Prostate gland (tissue), 2 donors: Measurements from ENCODE around the gene STK39. TPM values are rescaled to one million over a fixed set of nuclear protein-coding genes. Genes with fewer than 3 reads are reported as not detected.
"Not testable (repeated sequence)": the region's sequence is repeated elsewhere in the genome, so short reads cannot be mapped to it uniquely, and the experiment has no call there.

ENCODE experiments used
- DNase-seq: peaks from one replicate; pipeline ENCODE4 v3.0.0-alpha.2; 2019; ENCODE audit warnings: low spot score
- H3K27ac ChIP-seq, 2 donors: fragments of 200-600 bp; sonication (generic); 2 replicates each; pipeline ENCODE4 v1.5.1; 2017 to 2019
- H3K27me3 ChIP-seq: fragments of 200-600 bp; sonication (generic); replicated peaks from 2 replicates; pipeline ENCODE4 v1.5.1; 2019; ENCODE audit not compliant: insufficient read depth
- H3K36me3 ChIP-seq, 2 donors: fragments of 200-600 bp; sonication (generic); 1 replicate in 1 of 2; 2 replicates in 1 of 2; pipeline versions ENCODE4 v1.5.1 to v1.8.1; 2017 to 2019
- H3K4me1 ChIP-seq: fragments of 200-600 bp; sonication (generic); replicated peaks from 2 replicates; pipeline ENCODE4 v1.5.1; 2019
- H3K4me3 ChIP-seq, 2 donors: fragments of 200-600 bp; sonication (generic); 2 replicates each; pipeline ENCODE4 v1.5.1; 2017 to 2019
- H3K9me3 ChIP-seq: fragments of 200-600 bp; sonication (generic); 2 replicates; pipeline ENCODE4 v1.5.1; 2017
- CTCF ChIP-seq, 4 experiments: fragments of 200-600 bp in 2 of 4; fragments of 450-650 bp in 2 of 4; sonication (generic) in 2 of 4; IDR thresholded peaks; 1 replicate in 3 of 4; 2 replicates in 1 of 4; pipeline ENCODE4 v1.5.1; 2016 to 2019; ENCODE audit warnings: antibody characterized with exemption in 4 of 4, mild to moderate bottlenecking in 2 of 4, moderate library complexity in 2 of 4
- POLR2A ChIP-seq: fragments of 450-650 bp; IDR thresholded peaks from one replicate; pipeline ENCODE4 v1.6.1; 2016; ENCODE audit warnings: antibody characterized with exemption, mild to moderate bottlenecking
- POLR2AphosphoS5 ChIP-seq: sonication (generic); formaldehyde crosslinking; IDR thresholded peaks from one replicate; pipeline ENCODE4 v1.6.1; 2017; ENCODE audit warnings: antibody characterized with exemption
- WGBS: methylation state at CpG from one replicate; pipeline ENCODE4 v1.1.5; 2018; 5-methylcytosine and 5-hydroxymethylcytosine counted together
- intact Hi-C: fragments of 100-400 bp; cut with DNase I; formaldehyde crosslinking; loops from one replicate; pipeline ENCODE4 v1.14.2; 2022
- total RNA-seq, 2 donors: library from RNA; depleted of rRNA; stranded (reverse); fragments of >200 nt; gene quantifications; one replicate each; pipeline ENCODE4 v1.1.0, GENCODE V29; 2016

STK39 gene
- total RNA-seq, 2 donors from 2014 or later, result 32.2 to 54.7 TPM

- H3K27me3 ChIP-seq, result no peaks in the 10 kb centered on the region
- H3K4me3 ChIP-seq, result no peak overlapping the region
- peaks cover 8% of the 10 kb centered on the region for H3K4me1 ChIP-seq
- DNase-seq, result peak; percentile 85
- H3K9me3 ChIP-seq, result no peaks in the 10 kb centered on the region
- no peaks in the 10 kb centered on the region for H3K36me3 ChIP-seq
- WGBS, result 14% methylated on average over 5 of the region's 5 CpGs
- intact Hi-C loops, result no loop called here
- H3K27ac ChIP-seq, result peak overlapping the region; percentile 81
- TF ChIP-seq POLR2AphosphoS5, result peak; percentile 95
- no peak for TF ChIP-seq CTCF (IDR thresholded peaks at IDR 0.05)
These were observed 160.5 kb downstream of the STK39 start for GRCh38 chr2:168086851-168087250.

GRCh38 chr2:168085801-168086361 lies 161.5 kb downstream of the STK39 start:
- no peaks in the 10 kb centered on the region for H3K36me3 ChIP-seq
- intact Hi-C loops, result no loop called here
- no peak for TF ChIP-seq CTCF (IDR thresholded peaks at IDR 0.05)
- no peak for TF ChIP-seq POLR2AphosphoS5
- no peak for TF ChIP-seq POLR2A
- 73% methylated on average over 4 of the region's 4 CpGs for WGBS
- H3K9me3 ChIP-seq, result no peaks in the 10 kb centered on the region
- H3K4me3 ChIP-seq, result no peak overlapping the region
- peaks cover 8% of the 10 kb centered on the region for H3K4me1 ChIP-seq
- DNase-seq, result no peak
- H3K27me3 ChIP-seq, result no peaks in the 10 kb centered on the region
- H3K27ac ChIP-seq, result peak overlapping the region; percentile 81

GRCh38 chr2:168084288-168084687 lies 163.1 kb downstream of the STK39 start:
- TF ChIP-seq POLR2AphosphoS5, result no peak
- Histone ChIP-seq H3K9me3 (no peaks in the 10 kb centered on the region), H3K36me3 (no peaks in the 10 kb centered on the region), H3K27me3 (no peaks in the 10 kb centered on the region), H3K4me3 (no peak overlapping the region), H3K27ac (no peak overlapping the region), H3K4me1 (peaks cover 8% of the 10 kb centered on the region)
- WGBS, result 73% methylated on average over 4 of the region's 4 CpGs
- DNase-seq, result no peak
- intact Hi-C loops, result no loop called here

- 91% methylated on average over 3 of the region's 3 CpGs for WGBS
- H3K27me3 ChIP-seq, H3K27ac ChIP-seq, H3K4me1 ChIP-seq, intact Hi-C loops, H3K36me3 ChIP-seq, H3K4me3 ChIP-seq, H3K9me3 ChIP-seq, DNase-seq: not testable (repeated sequence)
These were observed 165.9 kb downstream of the STK39 start for GRCh38 chr2:168081452-168081851.

GRCh38 chr2:168079236-168079635 lies 168.2 kb downstream of the STK39 start:
- DNase-seq, result no peak
- no peaks in the 10 kb centered on the region for H3K4me1 ChIP-seq
- 94% methylated on average over 3 of the region's 3 CpGs for WGBS
- no peaks in the 10 kb centered on the region for H3K36me3 ChIP-seq
- H3K27me3 ChIP-seq, result no peaks in the 10 kb centered on the region
- TF ChIP-seq POLR2A, result no peak
- TF ChIP-seq CTCF (IDR thresholded peaks at IDR 0.05), result no peak
- TF ChIP-seq POLR2AphosphoS5, result no peak
- intact Hi-C loops, result no loop called here
- H3K9me3 ChIP-seq, result no peaks in the 10 kb centered on the region
- no peak overlapping the region for H3K27ac ChIP-seq
- no peak overlapping the region for H3K4me3 ChIP-seq

- Histone ChIP-seq H3K4me1 (no peaks in the 10 kb centered on the region), H3K9me3 (no peaks in the 10 kb centered on the region), H3K4me3 (no peak overlapping the region), H3K27me3 (no peaks in the 10 kb centered on the region), H3K36me3 (no peaks in the 10 kb centered on the region), H3K27ac (no peak overlapping the region)
- TF ChIP-seq CTCF (IDR thresholded peaks at IDR 0.05) (no peak), POLR2AphosphoS5 (no peak), POLR2A (no peak)
- intact Hi-C loops, result no loop called here
- WGBS, result 51% methylated on average over 3 of the region's 3 CpGs
- DNase-seq, result no peak
These were observed 170.7 kb downstream of the STK39 start for GRCh38 chr2:168076731-168077130.
